Liver (tissue), 9 donors: ENCODE results near the gene BPGM. TPM values are rescaled to one million over a fixed set of nuclear protein-coding genes. Genes with fewer than 3 reads are reported as not detected.
"Not testable (repeated sequence)": the region's sequence is repeated elsewhere in the genome, so short reads cannot be mapped to it uniquely, and the experiment has no call there.

Source experiments
- DNase-seq: peaks from one replicate; pipeline ENCODE4 v3.0.0-alpha.2; 2017; ENCODE audit warnings: low spot score
- H3K27ac ChIP-seq, 2 donors: one replicate each; pipeline ENCODE4 v1.7.0; 2013; ENCODE audit warnings: inconsistent platforms in 2 of 2, low read length in 2 of 2, control low read depth in 1 of 2, low read depth in 1 of 2, mild to moderate bottlenecking in 1 of 2
- H3K27me3 ChIP-seq, 4 donors: one replicate each; pipeline versions ENCODE4 v1.6.1 to v1.7.0; 2013; ENCODE audit warnings: low read length in 3 of 4, inconsistent platforms in 1 of 4, mild to moderate bottlenecking in 1 of 4, moderate library complexity in 1 of 4; ENCODE audit not compliant: control insufficient read depth in 4 of 4, insufficient read depth in 4 of 4
- H3K36me3 ChIP-seq, 4 donors: one replicate each; pipeline versions ENCODE4 v1.6.1 to v1.7.0; 2013; ENCODE audit warnings: low read length in 3 of 4, mild to moderate bottlenecking in 3 of 4, low read depth in 1 of 4, moderate library complexity in 1 of 4; ENCODE audit not compliant: control insufficient read depth in 4 of 4, insufficient read depth in 3 of 4
- H3K4me1 ChIP-seq, 4 donors: one replicate each; pipeline versions ENCODE4 v1.6.1 to v1.7.0; 2013; ENCODE audit warnings: low read length in 3 of 4, mild to moderate bottlenecking in 3 of 4, moderate library complexity in 1 of 4; ENCODE audit not compliant: control insufficient read depth in 4 of 4, insufficient read depth in 4 of 4
- H3K4me3 ChIP-seq, 3 donors: one replicate each; pipeline versions ENCODE4 v1.6.1 to v1.7.0; 2013; ENCODE audit warnings: low read length in 3 of 3, control low read depth in 1 of 3, low read depth in 1 of 3, mild to moderate bottlenecking in 1 of 3
- H3K9ac ChIP-seq, 2 donors: one replicate each; pipeline ENCODE4 v1.7.0; 2013; ENCODE audit warnings: low read length in 2 of 2, mild to moderate bottlenecking in 2 of 2, moderate library complexity in 2 of 2, control low read depth in 1 of 2, low read depth in 1 of 2
- H3K9me3 ChIP-seq, 4 donors: one replicate each; pipeline versions ENCODE4 v1.6.1 to v1.7.0; 2013; ENCODE audit warnings: low read length in 3 of 4; ENCODE audit not compliant: control insufficient read depth in 4 of 4
- ATF3 ChIP-seq: IDR thresholded peaks from 2 replicates; pipeline ENCODE4 v1.6.1; 2016; ENCODE audit warnings: antibody characterized with exemption
- EGR1 ChIP-seq, 2 donors: IDR thresholded peaks; 2 replicates each; pipeline ENCODE4 v1.6.1; 2016 to 2018; ENCODE audit warnings: antibody characterized with exemption in 2 of 2, low read depth in 2 of 2
- FOXA1 ChIP-seq: IDR thresholded peaks from 2 replicates; pipeline ENCODE4 v1.6.1; 2016; ENCODE audit warnings: antibody characterized with exemption
- GABPA ChIP-seq, 2 donors: IDR thresholded peaks in 1 of 2; conservative IDR thresholded peaks in 1 of 2; 2 replicates each; pipeline ENCODE4 v1.6.1; 2016; ENCODE audit warnings: antibody characterized with exemption in 2 of 2, mild to moderate bottlenecking in 1 of 2, moderate library complexity in 1 of 2
- JUND ChIP-seq, 2 donors: IDR thresholded peaks; 2 replicates each; pipeline ENCODE4 v1.6.1; 2016; ENCODE audit warnings: antibody characterized with exemption in 2 of 2
- NR2F2 ChIP-seq: IDR thresholded peaks from 2 replicates; pipeline ENCODE4 v1.6.1; 2016; ENCODE audit warnings: antibody characterized with exemption
- RAD21 ChIP-seq, 2 donors: IDR thresholded peaks; 2 replicates each; pipeline ENCODE4 v1.6.1; 2016; ENCODE audit warnings: antibody characterized with exemption in 2 of 2, mild to moderate bottlenecking in 2 of 2
- REST ChIP-seq: IDR thresholded peaks from 2 replicates; pipeline ENCODE4 v1.6.1; 2016; ENCODE audit warnings: antibody characterized with exemption, mild to moderate bottlenecking
- TAF1 ChIP-seq: conservative IDR thresholded peaks from 2 replicates; pipeline ENCODE4 v1.6.1; 2016; ENCODE audit warnings: antibody characterized with exemption, mild to moderate bottlenecking
- WGBS: extraction: QIAGEN DNeasy Blood & Tissue Kit; methylation state at CpG from one replicate; pipeline ENCODE4 v1.1.7; 2013; 5-methylcytosine and 5-hydroxymethylcytosine counted together
- polyA plus RNA-seq, 2 donors: library from polyadenylated mRNA; stranded (reverse) in 1 of 2; unstranded in 1 of 2; fragments of 200-250 nt in 1 of 2; fragments of >200 nt in 1 of 2; fragmentation: Nextera tagmentation in 1 of 2; extraction: Ambion mirVana in 1 of 2; gene quantifications; one replicate each; pipeline versions ENCODE4 v1.2.1 to v1.2.3, GENCODE V29; 2013 to 2015
- total RNA-seq, 2 donors: library from RNA; depleted of rRNA; stranded (reverse); fragments of >200 nt; gene quantifications; one replicate each; pipeline ENCODE4 v1.2.3, GENCODE V29; 2014
- TF ChIP-seq, protein P1 (sequence below): IDR thresholded peaks from 2 replicates; pipeline ENCODE4 v1.6.1; 2016; ENCODE audit warnings: antibody characterized with exemption
- donor health status: healthy.
- donor health status: healthy.
- donor health status: healthy.
- donor health status: healthy.
- donor health status: healthy.

Gene BPGM
- total and polyA plus RNA-seq, 4 donors, result 6.1 to 250 (median 7.6) TPM

DNA sequence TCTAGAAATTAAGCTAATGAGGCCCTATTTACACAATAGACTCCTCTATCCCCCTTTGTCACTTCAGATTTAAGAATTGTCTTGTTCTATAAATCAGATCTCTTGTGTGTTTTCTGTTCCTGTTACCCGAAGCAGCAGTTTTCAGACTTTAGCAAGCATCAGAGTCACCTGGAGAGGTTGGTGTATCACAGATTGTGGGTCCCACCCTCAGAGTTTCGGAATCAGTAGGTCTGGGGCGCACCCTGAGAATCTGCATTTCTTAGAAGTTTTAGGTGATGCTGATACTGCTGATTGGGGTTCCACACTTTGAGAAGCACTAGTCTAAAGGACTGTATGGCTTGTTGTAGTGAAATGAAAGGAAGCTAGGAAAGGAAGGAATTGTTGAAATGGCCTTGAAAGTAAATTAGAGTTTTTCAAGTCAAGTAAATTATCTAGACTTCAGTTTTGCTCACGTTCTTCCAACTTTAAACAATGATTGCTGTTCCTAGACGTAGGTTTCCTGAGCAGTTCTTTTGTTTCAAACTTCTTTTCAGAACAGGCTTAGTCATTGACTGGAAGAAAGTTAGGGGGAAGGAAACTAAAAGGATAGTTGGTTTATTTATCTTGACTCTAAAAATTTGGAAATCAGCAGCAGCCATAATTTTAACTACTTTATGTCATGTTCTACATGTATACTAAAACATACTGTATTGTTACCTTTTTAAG lies 15.7 kb downstream of the BPGM start:
- no peak for DNase-seq
- no peak overlapping the region for H3K4me3 ChIP-seq
- H3K4me1 ChIP-seq, result no peaks in the 10 kb centered on the region
- WGBS, result 91% methylated on average over 5 of the region's 5 CpGs
- H3K36me3 ChIP-seq, result peaks cover 0 to 15% (median 7%) of the 10 kb centered on the region in 4 donors
- no peaks in the 10 kb centered on the region for H3K27me3 ChIP-seq
- no peak for TF ChIP-seq TAF1
- TF ChIP-seq ATF3, result no peak
- TF ChIP-seq EGR1 (IDR thresholded peaks at IDR 0.05; ENCODE audit: low read depth in 2 of 2), result no peak
- no peak for TF ChIP-seq RAD21 (IDR thresholded peaks at IDR 0.05)
- no peak for TF ChIP-seq REST
- TF ChIP-seq, protein P1, sequence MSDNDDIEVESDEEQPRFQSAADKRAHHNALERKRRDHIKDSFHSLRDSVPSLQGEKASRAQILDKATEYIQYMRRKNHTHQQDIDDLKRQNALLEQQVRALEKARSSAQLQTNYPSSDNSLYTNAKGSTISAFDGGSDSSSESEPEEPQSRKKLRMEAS, result no peak
- no peak for TF ChIP-seq FOXA1
- no peak for TF ChIP-seq JUND (IDR thresholded peaks at IDR 0.05)
- TF ChIP-seq NR2F2, result no peak
- no peak for TF ChIP-seq GABPA (IDR thresholded peaks at IDR 0.05 in 1 of 2, conservative IDR thresholded peaks at IDR 0.05 in 1 of 2)
- no peak overlapping the region for H3K27ac ChIP-seq
- H3K9ac ChIP-seq, result no peak overlapping the region
- H3K9me3 ChIP-seq, result no peaks in the 10 kb centered on the region

- TF ChIP-seq RAD21 (IDR thresholded peaks at IDR 0.05) (no peak), REST (no peak)
- Histone ChIP-seq H3K9me3 (no peaks in the 10 kb centered on the region), H3K27ac (no peak overlapping the region), H3K9ac (no peak overlapping the region), H3K27me3 (no peaks in the 10 kb centered on the region), H3K4me1 (no peaks in the 10 kb centered on the region), H3K36me3 (peaks cover 0 to 15% (median 7%) of the 10 kb centered on the region in 4 donors), H3K4me3 (no peak overlapping the region)
- DNase-seq, result no peak
- 85% methylated on average over 4 of the region's 4 CpGs for WGBS
Measured at GRCh38 chr7:134662871-134663205, 16.2 kb downstream of the BPGM start.

DNA sequence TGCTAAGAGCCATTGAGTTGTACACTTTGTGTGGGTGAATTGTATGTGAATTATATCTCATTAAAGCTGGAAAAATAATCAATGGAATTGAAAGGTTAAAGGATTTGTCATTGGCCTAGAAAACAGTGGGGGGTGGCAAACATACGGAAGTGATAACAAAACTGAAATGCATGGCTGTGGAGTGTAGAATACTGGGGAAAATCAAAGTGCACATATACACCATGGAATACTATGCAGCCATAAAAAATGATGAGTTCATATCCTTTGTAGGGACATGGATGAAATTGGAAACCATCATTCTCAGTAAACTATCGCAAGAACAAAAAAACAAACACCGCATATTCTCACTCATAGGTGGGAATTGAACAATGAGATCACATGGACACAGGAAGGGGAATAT lies 18.4 kb downstream of the BPGM start:
- H3K27me3 ChIP-seq, H3K9me3 ChIP-seq, H3K27ac ChIP-seq, H3K9ac ChIP-seq, H3K4me1 ChIP-seq, DNase-seq, H3K4me3 ChIP-seq: not testable (repeated sequence)
- H3K36me3 ChIP-seq, result peaks cover 0 to 15% (median 6%) of the 10 kb centered on the region in 4 donors
- 97% methylated on average over 3 of the region's 3 CpGs for WGBS
